ENCODE results near the gene WHRN.

Gene WHRN

GRCh38 chr9:114460513-114461199 lies 44.6 kb downstream of the WHRN start:
- no peak for TF ChIP-seq CTCF (IDR thresholded peaks at IDR 0.05; ENCODE audit: borderline replicate concordance, insufficient read depth, low read depth, low read length)
- H3K4me3 ChIP-seq (ENCODE audit: low read depth, low read length) = no peak overlapping the region

GRCh38 chr9:114459464-114459863 lies 45.8 kb downstream of the WHRN start:
- H3K4me3 ChIP-seq (ENCODE audit: low read depth, low read length) = no peak overlapping the region
- TF ChIP-seq CTCF (IDR thresholded peaks at IDR 0.05; ENCODE audit: borderline replicate concordance, insufficient read depth, low read depth, low read length) = no peak

GRCh38 chr9:114456929-114457328 lies 48.3 kb downstream of the WHRN start:
- no peak overlapping the region for H3K4me3 ChIP-seq (ENCODE audit: low read depth, low read length)
- no peak for TF ChIP-seq CTCF (IDR thresholded peaks at IDR 0.05; ENCODE audit: borderline replicate concordance, insufficient read depth, low read depth, low read length)

- TF ChIP-seq CTCF (IDR thresholded peaks at IDR 0.05; ENCODE audit: borderline replicate concordance, insufficient read depth, low read depth, low read length) = no peak
- no peak overlapping the region for H3K4me3 ChIP-seq (ENCODE audit: low read depth, low read length)
Measured at GRCh38 chr9:114454652-114455051, 50.6 kb downstream of the WHRN start.

GRCh38 chr9:114452219-114453165 lies 52.8 kb downstream of the WHRN start:
- no peak for TF ChIP-seq CTCF (IDR thresholded peaks at IDR 0.05; ENCODE audit: borderline replicate concordance, insufficient read depth, low read depth, low read length)
- no peak overlapping the region for H3K4me3 ChIP-seq (ENCODE audit: low read depth, low read length)

- H3K4me3 ChIP-seq (ENCODE audit: low read depth, low read length) = no peak overlapping the region
- TF ChIP-seq CTCF (IDR thresholded peaks at IDR 0.05; ENCODE audit: borderline replicate concordance, insufficient read depth, low read depth, low read length) = no peak
Measured at GRCh38 chr9:114451707-114452031, 53.6 kb downstream of the WHRN start.
